Prostate gland (tissue), 2 donors: ENCODE data around the gene PDE11A.

ENCODE experiments used
- POLR2A ChIP-seq: fragments of 450-650 bp; IDR thresholded peaks from one replicate; pipeline ENCODE4 v1.6.1; 2016; ENCODE audit warnings: antibody characterized with exemption, mild to moderate bottlenecking
- TF ChIP-seq, protein P1 (sequence below), 4 experiments: fragments of 200-600 bp in 2 of 4; fragments of 450-650 bp in 2 of 4; sonication (generic) in 2 of 4; IDR thresholded peaks; 1 replicate in 3 of 4; 2 replicates in 1 of 4; pipeline ENCODE4 v1.5.1; 2016 to 2019; ENCODE audit warnings: antibody characterized with exemption in 4 of 4, mild to moderate bottlenecking in 2 of 4, moderate library complexity in 2 of 4

DNA sequence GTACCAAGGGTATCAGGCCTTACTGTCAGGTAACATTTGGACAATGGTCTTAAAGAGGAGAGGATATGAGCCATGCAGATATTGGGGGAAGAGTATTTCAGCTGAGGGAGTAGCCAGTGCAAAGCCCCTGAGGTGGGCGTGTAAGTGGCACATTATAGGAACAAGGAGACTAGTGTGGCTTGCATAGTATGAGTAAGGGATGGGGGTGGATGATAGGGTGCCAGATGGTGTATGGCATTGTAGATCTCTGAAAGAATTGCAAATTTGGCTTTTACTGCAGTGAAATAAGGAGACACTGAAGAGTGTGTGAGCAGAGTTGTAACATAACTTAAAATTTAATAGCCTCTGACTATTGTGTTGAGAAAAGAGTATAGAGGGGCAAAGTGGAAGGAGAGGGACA lies 244.0 kb downstream of the PDE11A start:
- TF ChIP-seq, protein P1, sequence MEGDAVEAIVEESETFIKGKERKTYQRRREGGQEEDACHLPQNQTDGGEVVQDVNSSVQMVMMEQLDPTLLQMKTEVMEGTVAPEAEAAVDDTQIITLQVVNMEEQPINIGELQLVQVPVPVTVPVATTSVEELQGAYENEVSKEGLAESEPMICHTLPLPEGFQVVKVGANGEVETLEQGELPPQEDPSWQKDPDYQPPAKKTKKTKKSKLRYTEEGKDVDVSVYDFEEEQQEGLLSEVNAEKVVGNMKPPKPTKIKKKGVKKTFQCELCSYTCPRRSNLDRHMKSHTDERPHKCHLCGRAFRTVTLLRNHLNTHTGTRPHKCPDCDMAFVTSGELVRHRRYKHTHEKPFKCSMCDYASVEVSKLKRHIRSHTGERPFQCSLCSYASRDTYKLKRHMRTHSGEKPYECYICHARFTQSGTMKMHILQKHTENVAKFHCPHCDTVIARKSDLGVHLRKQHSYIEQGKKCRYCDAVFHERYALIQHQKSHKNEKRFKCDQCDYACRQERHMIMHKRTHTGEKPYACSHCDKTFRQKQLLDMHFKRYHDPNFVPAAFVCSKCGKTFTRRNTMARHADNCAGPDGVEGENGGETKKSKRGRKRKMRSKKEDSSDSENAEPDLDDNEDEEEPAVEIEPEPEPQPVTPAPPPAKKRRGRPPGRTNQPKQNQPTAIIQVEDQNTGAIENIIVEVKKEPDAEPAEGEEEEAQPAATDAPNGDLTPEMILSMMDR (IDR thresholded peaks at IDR 0.05) = no peak
- TF ChIP-seq POLR2A = no peak
